HG02642 (cell line): ENCODE results near the gene CD300LF.

Experiments
- ATAC-seq: cut with Tn5 transposase; IDR thresholded peaks from one replicate; pipeline ENCODE4 v1.9.1; 2021; ENCODE audit warnings: mild to moderate bottlenecking; ENCODE audit not compliant: unreplicated experiment, poor library complexity

Gene CD300LF

GRCh38 chr17:74712756-74713155, at the start of gene CD300LF:
Gene CD300LF, minus strand, starts transcription at chr17:74712923. Its CDS starts 57 bp downstream, at chr17:74712866.
- ATAC-seq, result no peak

GRCh38 chr17:74761931-74762330, 49.2 kb upstream of the CD300LF start:
- no peak for ATAC-seq

GRCh38 chr17:74761419-74761818, 48.7 kb upstream of the CD300LF start:
- ATAC-seq, result no peak

- no peak for ATAC-seq
Observed at GRCh38 chr17:74760404-74761105, 47.8 kb upstream of the CD300LF start.

- no peak for ATAC-seq
Observed at GRCh38 chr17:74759941-74760340, 47.2 kb upstream of the CD300LF start.

DNA sequence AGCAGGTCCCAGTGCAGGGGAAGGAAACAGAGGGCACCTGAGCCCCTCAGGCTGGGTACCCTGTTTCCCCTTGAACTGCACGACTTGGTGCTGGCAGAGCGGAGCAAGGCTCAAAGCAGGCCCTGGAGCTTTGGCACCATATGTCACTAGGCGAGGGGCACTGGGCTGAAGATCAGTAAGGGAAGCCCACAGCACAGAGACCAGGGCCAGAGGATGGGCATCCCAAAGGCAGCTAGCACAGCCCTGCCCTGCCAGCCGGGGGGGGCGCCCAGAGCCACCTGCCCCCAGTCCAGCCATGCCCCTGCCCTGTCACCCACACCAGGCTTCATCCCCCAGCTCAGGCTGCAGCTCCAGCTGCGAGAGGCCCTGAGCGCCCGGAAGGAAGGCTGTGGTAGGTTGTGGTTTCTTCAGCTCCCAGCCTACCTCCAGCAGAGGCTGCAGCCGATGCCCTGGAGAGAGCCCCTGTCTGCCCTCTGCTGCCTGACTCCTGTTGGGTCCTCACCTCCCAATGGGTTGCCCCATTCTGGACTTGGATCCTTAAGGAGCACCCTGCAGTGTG, 46.6 kb upstream of the CD300LF start:
- ATAC-seq, result peak; percentile 65

- ATAC-seq, result peak; percentile 23
Observed at GRCh38 chr17:74758848-74759168, 46.1 kb upstream of the CD300LF start.

GRCh38 chr17:74757931-74758847, 45.5 kb upstream of the CD300LF start:
- ATAC-seq, result no peak

DNA sequence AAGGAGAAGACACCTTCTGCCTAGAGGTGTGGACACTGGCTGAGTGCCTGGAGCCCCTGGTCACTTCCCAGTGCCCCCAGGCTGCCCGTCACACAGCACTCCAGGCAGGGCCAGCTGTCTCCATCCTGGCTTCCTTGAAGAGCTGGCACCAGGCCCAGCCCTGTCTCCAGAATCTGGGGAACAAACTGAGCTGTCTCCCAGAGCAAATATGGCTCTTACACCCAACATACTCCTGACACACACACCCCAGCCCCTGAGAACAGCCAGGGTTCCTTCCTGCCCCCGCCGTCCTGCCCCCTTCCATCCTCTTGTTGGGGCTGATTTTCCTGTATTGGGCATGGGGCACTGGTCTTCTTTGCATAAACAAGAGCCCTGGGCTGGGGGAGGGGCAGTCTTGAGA, 44.8 kb upstream of the CD300LF start:
- no peak for ATAC-seq

DNA sequence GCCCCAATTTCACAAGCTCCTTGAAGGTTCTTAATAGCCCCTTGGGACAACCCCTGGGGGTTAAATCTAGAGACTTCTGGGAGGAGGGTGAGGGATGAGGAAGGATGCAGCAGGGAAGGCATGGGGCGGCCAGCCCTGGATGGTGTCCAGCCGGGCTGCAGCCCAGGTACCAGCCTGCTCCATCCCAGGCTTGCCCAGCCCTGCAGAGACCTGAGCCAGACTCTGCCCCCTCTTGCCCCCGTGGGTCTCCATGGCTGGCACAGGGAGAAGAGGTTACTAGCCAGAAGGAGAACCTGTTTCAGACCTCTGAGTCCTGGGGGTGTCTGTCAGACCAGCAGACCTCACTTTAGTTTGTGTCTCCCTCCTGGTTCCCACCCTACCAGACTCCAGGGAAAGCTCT, 44.2 kb upstream of the CD300LF start:
- ATAC-seq, result no peak

GRCh38 chr17:74755533-74755932, 42.8 kb upstream of the CD300LF start:
- ATAC-seq, result no peak

- no peak for ATAC-seq
Observed at GRCh38 chr17:74754832-74755231, 42.1 kb upstream of the CD300LF start.

GRCh38 chr17:74752822-74753401, 40.2 kb upstream of the CD300LF start:
- no peak for ATAC-seq

- no peak for ATAC-seq
Observed at GRCh38 chr17:74752415-74752814, 39.7 kb upstream of the CD300LF start.

DNA sequence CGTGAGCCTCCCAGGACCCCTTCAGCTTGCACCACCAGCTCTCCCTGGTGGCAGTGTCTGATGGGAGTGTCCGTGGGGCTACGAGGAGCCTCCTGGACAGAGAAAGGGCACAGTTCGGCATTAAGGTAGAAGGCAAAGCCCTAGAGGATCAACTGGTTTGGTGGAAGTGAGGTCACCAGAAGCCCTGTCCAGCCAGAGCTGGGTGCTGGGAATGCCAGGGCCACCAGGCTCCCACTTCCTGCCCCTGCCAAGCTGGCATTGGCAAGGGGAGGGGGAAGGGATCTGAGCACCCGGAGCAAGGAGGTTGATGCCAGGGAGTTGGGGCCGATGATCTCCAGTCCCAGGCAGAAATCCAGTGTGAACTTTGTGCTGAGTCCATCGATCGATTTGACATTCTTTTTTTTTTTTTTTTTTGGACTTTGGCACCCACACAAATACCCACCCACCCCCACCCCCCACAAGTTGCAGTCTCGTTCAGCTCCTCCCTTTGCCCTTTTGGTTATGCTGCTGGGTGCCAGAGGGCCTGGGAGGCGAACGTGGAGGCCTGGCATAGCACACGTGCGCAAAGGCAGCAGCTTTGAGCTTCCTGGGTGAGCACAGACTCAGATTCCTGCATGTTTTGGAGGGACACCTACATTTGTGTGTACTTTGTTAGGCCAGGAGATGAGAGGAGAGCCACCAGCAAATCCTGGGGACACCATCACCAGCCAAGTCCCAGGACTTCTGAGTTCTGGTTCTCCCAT, 37.8 kb upstream of the CD300LF start:
- no peak for ATAC-seq

GRCh38 chr17:74750039-74750326, 37.3 kb upstream of the CD300LF start:
- ATAC-seq, result no peak

DNA sequence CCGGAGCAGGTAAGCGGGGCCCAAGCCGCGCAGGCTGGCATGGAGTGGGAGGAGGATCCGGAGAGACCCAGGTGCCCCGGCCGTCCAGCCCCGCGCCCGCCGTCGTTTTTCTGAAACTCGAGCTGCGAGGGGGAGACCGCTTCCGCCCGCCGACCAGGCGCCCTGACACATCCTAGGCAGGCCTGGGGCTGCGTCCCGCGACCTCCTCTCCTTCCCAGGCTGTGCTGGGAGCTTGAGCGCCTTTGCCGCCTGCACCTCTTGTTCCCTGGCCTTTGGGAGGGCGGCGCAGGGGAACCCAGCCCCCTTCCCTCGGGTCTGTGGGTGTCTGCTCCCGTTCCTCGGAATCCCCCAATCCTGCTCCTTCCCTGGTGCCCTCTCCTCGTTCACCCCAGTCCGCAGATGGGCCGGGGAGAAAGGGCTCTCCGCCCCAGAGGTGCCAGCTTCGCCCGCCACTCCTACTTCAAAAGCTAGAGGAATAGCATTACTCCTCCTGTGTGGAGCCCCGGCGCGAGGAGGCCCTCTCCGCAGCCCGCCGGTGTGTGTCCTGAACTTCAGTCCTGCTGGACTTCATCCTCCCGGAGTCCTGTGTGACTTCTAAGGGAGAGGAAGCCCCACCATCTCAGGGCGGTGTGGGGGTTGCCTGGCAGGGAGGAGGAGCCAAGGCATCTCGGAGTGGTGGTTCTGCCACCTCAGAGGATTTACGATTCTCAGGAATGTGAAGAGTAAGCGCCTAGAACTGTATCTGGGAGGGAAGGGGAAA, 36.7 kb upstream of the CD300LF start:
- ATAC-seq, result peak; percentile 3

DNA sequence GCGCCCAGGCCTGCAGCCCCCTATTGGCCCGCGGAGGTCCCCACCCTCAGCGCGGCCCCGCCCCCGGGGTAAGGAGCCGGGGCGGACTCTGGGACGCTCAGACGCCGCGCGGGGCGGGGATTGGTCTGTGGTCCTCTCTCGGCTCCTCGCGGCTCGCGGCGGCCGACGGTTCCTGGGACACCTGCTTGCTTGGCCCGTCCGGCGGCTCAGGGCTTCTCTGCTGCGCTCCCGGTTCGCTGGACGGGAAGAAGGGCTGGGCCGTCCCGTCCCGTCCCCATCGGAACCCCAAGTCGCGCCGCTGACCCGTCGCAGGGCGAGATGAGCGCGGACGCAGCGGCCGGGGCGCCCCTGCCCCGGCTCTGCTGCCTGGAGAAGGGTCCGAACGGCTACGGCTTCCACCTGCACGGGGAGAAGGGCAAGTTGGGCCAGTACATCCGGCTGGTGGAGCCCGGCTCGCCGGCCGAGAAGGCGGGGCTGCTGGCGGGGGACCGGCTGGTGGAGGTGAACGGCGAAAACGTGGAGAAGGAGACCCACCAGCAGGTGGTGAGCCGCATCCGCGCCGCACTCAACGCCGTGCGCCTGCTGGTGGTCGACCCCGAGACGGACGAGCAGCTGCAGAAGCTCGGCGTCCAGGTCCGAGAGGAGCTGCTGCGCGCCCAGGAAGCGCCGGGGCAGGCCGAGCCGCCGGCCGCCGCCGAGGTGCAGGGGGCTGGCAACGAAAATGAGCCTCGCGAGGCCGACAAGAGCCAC, 36.0 kb upstream of the CD300LF start, which contains the start of gene NHERF1:
NHERF1 (plus strand) TSS at position 100 of the 750 bp plus-strand sequence; CDS start at position 319, 219 bp downstream.
- ATAC-seq, result peak; percentile 89

GRCh38 chr17:74748279-74748528, 35.5 kb upstream of the CD300LF start:
- ATAC-seq, result no peak
